GM21367 (cell line): Measurements from ENCODE around the gene CALML6.

Experiments
- ATAC-seq: cut with Tn5 transposase; IDR thresholded peaks from one replicate; pipeline ENCODE4 v1.9.1; 2021; ENCODE audit not compliant: unreplicated experiment

Gene CALML6

GRCh38 chr1:1891349-1892078, 23.5 kb upstream of the CALML6 start:
- ATAC-seq: no peak

DNA sequence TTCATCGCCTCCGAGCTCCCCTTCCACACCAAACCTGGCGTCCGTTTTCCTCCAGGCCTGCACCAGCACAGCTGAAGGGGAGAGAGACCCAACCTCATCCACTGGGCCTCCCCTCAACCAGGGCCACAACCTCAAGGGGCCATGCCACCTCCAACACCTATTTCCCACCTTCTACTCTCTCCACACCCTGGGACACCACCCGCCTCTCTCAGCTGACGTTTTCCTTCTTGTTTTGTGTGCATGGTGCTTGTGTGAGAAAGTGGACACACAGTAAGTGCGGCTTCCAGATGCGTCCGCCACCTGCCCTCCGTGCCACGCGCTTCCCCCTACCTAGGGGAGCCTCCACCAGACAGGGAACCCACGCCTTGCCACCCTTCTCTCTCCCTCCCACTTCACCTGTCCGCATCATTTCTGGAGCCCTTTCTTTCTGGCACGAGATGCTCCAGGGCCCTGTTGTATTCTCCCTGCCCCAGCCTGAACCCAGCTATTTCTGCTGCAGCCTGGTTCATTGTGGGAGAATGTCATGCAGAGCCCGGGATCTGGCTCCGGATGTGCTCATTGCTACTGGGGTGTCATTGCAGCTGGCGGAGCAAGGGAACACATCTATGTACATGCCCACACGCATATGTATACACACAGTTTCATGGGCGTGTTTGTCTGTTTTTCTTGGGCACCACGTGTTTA, 22.8 kb upstream of the CALML6 start:
- ATAC-seq: no peak

DNA sequence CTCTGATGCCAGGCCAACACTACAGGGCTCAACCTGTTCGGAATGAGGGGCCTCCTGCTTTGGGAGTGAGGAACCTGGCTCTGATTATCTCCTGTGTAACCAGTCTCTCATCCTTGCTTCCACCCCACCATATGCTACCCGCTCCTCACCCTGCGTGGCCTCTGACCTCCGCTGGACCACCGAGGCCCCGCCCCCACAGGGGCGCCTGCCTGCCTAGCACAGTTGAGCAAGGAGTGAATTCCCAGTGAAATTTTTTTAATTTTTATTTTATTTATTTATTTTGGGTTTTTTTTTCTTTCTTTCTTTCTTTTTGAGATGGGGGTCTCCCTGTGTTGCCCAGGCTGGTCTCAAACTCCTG, 22.3 kb upstream of the CALML6 start:
- no peak for ATAC-seq

DNA sequence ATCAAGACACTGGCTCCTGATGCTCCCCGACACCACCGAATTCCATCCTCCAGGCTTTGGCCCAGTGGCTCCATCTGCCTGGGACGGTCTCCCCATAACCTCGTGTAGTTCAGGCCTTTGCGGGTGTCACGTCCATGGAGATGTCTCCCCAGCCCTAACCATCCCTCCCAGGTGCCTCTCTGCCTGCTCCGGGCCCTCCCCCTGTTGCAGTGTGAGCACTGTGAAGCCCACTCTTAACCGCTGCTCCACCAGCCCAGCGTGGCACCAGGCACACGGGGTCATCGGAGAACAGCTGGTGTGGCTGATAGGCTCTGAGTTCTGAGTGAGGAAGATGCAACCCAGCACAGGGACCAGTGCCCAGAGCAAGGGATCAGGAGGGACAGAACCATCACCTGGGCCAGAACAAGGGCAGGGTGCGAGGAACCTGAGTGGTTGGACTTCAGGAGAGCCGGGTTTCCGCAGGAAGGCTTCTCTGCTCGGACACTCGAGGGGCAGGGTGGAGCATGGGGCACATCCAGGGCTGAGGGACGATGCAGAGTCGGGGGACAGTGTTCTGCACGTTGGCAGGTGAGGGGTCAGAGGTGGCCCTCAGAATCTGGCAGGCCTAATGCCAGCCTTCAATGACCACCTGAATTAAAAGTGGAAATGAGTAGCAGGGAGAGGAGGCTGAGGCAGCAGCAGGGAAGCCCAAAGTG, 21.6 kb upstream of the CALML6 start:
- no peak for ATAC-seq

GRCh38 chr1:1893997-1894353, 21.1 kb upstream of the CALML6 start:
- no peak for ATAC-seq

DNA sequence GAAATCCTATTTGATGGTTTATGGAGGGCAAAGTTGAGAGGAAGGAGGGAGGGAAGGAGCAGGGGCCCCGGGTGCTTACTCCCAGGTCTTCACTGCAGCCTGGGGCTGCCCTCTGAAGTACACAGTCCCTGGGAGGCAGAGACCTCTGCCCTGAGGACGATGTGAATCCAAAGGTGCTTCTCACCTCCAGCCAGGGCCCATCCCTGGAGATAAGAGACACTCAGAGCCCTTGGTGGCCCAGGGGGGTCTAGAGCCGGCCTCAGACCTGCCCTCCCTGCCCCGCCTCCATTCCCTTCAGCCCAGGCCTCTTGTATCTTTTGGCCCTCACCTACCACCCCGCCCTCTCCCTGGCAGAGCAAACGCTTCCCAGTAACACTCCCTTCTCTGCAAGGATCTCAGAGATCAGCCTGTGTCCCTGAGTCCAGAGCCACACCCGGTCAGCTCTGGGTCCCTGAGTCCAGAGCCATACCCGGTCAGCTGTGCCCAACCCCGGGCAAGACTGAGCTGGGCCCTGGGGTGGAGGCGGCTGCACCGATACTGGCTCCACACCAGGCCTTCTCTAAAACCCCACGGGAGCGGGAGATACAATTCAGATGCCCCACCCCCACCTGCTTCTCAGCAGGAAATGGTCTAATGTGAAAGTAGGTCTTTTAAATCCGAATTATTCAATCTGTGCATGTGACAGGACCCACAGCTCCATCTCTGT, 20.6 kb upstream of the CALML6 start:
- ATAC-seq: no peak

GRCh38 chr1:1895060-1895418, 20.0 kb upstream of the CALML6 start:
- ATAC-seq: no peak

- ATAC-seq: no peak
Observed at GRCh38 chr1:1895456-1896336, 19.4 kb upstream of the CALML6 start.

DNA sequence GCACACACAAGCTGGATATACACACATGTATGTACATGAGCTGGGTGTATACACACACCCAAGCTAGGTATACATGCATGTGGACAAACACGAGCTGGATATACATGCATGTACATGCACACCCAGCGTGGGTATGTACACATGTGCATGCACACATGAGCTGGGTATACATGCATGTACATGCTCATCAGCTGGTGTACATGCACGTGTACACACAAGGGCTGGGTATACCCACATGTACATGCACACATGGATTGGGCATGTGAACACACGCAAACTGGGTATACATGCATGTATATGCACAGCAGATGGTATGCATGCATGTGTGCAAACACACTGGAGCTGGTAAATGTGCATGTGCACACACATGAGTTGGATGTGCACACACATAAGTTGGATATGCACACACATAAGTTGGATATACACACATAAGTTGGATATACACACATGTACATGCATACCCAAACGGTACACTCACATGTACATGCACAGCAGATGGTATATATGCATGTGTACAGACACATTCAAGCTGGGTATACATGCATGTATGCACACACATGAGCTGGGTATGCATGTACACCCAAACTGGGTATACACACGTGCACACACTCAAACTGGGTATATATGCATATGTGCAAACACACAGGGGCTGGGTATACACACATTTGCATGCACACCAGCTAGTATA, 16.7 kb upstream of the CALML6 start:
- ATAC-seq: no peak

GRCh38 chr1:1899266-1899966, 15.6 kb upstream of the CALML6 start:
- no peak for ATAC-seq

DNA sequence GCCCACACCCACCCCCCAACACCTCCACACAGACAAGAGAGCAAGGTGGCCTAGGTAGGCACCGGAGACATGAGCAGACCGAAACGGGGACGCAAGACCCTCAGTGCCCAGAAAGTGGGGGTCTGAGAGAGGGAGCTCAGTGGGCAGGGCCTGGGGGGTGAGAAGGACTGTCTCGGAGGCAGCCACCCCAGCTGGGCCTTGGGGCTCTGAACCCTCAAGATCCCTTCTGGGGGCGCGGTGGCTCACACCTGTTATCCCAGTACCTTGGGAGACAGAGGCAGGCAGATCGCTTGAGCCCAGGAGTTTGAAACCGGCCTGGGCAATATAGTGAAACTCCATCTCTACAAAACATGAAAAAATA, 15.1 kb upstream of the CALML6 start:
- ATAC-seq: no peak

GRCh38 chr1:1900883-1901640, 14.0 kb upstream of the CALML6 start:
- ATAC-seq: no peak

GRCh38 chr1:1901641-1902294, 13.3 kb upstream of the CALML6 start:
- no peak for ATAC-seq

DNA sequence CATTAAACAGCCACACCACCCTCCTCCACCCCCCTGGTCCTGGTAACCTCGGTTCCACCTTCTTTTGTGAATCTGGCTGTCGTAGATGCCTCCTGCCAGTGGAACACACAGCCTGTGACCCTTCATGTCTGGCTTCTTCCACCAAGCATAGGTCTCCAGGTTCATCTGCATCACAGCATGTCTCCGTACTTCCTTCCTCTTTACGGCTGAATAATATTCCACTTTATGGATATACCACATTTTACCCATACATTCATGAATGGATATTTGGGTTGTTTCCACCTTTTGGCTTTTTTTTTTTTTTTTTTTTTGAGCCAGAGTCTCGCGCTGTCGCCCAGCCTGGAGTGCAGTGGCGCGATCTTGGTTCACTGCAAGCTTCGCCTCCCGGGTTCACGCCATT, 11.8 kb upstream of the CALML6 start:
- no peak for ATAC-seq

- ATAC-seq: no peak
Observed at GRCh38 chr1:1906185-1907097, 8.6 kb upstream of the CALML6 start.

DNA sequence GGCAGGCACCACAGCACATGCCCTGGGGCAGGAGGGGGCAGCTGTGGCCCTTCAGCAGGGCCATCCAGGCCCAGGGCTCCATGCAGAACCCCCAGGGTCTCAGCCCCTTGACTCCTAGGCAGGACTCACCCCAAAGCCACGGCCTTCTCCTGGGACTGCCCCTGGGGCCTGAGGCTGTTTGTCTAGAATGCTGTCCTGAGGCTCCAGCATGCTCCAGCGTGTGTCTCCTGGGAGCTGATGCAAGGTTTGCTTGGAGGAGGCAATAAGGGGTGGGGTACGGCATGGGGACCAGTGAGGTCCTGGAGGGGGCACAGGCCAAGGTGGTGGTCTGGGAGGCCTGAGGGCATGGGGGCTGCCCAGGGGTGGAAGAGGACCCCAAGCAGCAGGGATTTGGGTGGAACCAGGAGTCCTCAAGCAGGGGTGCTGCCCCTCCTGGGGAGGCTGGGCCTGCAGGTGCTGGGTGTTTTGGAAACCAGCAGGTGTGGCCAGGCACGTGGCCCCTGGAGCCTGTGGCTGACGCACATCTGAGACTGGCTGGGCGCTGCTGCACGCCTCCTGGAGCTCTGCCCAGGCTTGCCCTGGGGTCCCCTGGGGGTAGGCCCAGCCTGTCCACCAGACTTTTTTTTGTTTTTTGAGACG, 7.8 kb upstream of the CALML6 start:
- ATAC-seq: no peak

GRCh38 chr1:1908506-1908791, 6.6 kb upstream of the CALML6 start:
- no peak for ATAC-seq
